K562 (cell line): Measurements from ENCODE around the gene PSD4. TPM values are rescaled to one million over a fixed set of nuclear protein-coding genes. Genes with fewer than 3 reads are reported as not detected.
A peak's percentile ranks its signal among the peaks of the same experiment; 100 is the strongest.

Experiments used
- ATAC-seq: fragments of 200-7000 bp; cut with Tn5 transposase; 3 replicates; pipeline ENCODE4 v1.9.1; 2020; ENCODE audit warnings: moderate library complexity
- BruUV-seq: library from RNA; stranded (reverse); fragments of 400-500 nt; replicated peaks from 2 replicates; lab custom pipeline; 2021; lab: Mats Ljungman, UMichigan
- CTCF ChIA-PET: fragments of 300-600 bp; formaldehyde crosslinking; extraction: SDS; loops from one replicate; lab custom pipeline; 2021; ENCODE audit warnings: low intra/inter-chr PET ratio; lab: Yijun Ruan, JAX
- POLR2A ChIA-PET: fragments of 300-600, 350-650 bp; sonication (Branson Sonifier 250); formaldehyde crosslinking; extraction: SDS; loops from one replicate; lab custom pipeline; 2021; ENCODE audit warnings: antibody characterized with exemption, inconsistent platforms; lab: Yijun Ruan, JAX
- DNase-seq, 4 experiments: peaks; one replicate each; pipeline versions ENCODE4 v3.0.0 to v3.0.0-alpha.2; 2011 to 2018; ENCODE audit warnings: low spot score in 3 of 4, mixed read lengths in 3 of 4; ENCODE audit errors: extremely low read depth in 1 of 4
- FAIRE-seq: peaks from 2 replicates; lab custom pipeline; 2011; peaks lifted over from hg19 to GRCh38; lab: Jason Lieb, UNC
- H2AFZ ChIP-seq: 2 replicates; pipeline ENCODE4 v1.6.0; 2011; ENCODE audit warnings: low read depth, low read length, control low read depth, inconsistent platforms
- H3K27ac ChIP-seq: fragments of 200-600 bp; 3 replicates; pipeline ENCODE4 v1.8.0; 2011; ENCODE audit warnings: low read depth, mild to moderate bottlenecking, control low read depth, inconsistent platforms, low read length, moderate library complexity, mixed read lengths; ENCODE audit errors: extremely low read depth
- H3K27me3 ChIP-seq, 2 experiments: fragments of 300-600 bp in 1 of 2; 2 replicates in 1 of 2; 3 replicates in 1 of 2; pipeline versions ENCODE4 v1.6.0 to v1.8.0; 2011; ENCODE audit warnings: inconsistent platforms in 2 of 2, low read length in 2 of 2, mild to moderate bottlenecking in 1 of 2, mixed read lengths in 1 of 2, moderate library complexity in 1 of 2; ENCODE audit not compliant: control insufficient read depth in 2 of 2, insufficient read depth in 2 of 2
- H3K36me3 ChIP-seq: fragments of 300-600 bp; 3 replicates; pipeline ENCODE4 v1.8.0; 2011; ENCODE audit warnings: mild to moderate bottlenecking, low read length, inconsistent platforms; ENCODE audit not compliant: control insufficient read depth, insufficient read depth
- H3K4me1 ChIP-seq, 2 experiments: fragments of 200-600 bp in 1 of 2; replicated peaks in 1 of 2; 2 replicates in 1 of 2; 3 replicates in 1 of 2; pipeline versions ENCODE4 v1.5.1 to v1.8.0; 2011; ENCODE audit warnings: inconsistent platforms in 2 of 2, low read length in 2 of 2, mild to moderate bottlenecking in 1 of 2, mixed read lengths in 1 of 2, moderate library complexity in 1 of 2; ENCODE audit not compliant: control insufficient read depth in 2 of 2, insufficient read depth in 2 of 2
- H3K4me2 ChIP-seq: 2 replicates; pipeline ENCODE4 v1.6.1; 2011; ENCODE audit warnings: low read length, control low read depth, inconsistent platforms, mixed read lengths; ENCODE audit not compliant: insufficient read depth
- H3K4me3 ChIP-seq: fragments of 200-600 bp; sonication (generic), shearing (Covaris generic); 2 replicates; pipeline ENCODE4 v1.5.1; 2016; ENCODE audit warnings: control low read depth, inconsistent platforms
- H3K79me2 ChIP-seq: fragments of 200-600 bp; 3 replicates; pipeline ENCODE4 v1.8.0; 2011; ENCODE audit warnings: low read length, inconsistent platforms; ENCODE audit not compliant: control insufficient read depth, insufficient read depth
- H3K9ac ChIP-seq, 2 experiments: 2 replicates each; pipeline versions ENCODE4 v1.6.0 to v1.6.1; 2011; ENCODE audit warnings: low read depth in 2 of 2, low read length in 2 of 2, control low read depth in 1 of 2, inconsistent platforms in 1 of 2, mild to moderate bottlenecking in 1 of 2, mixed read lengths in 1 of 2; ENCODE audit not compliant: insufficient read depth in 1 of 2
- H3K9me1 ChIP-seq: one replicate; pipeline ENCODE4 v1.6.0; 2011; ENCODE audit warnings: inconsistent platforms, mild to moderate bottlenecking, low read length, moderate library complexity; ENCODE audit not compliant: control insufficient read depth, insufficient read depth
- H3K9me3 ChIP-seq: replicated peaks from 2 replicates; pipeline ENCODE4 v1.5.1; 2011; ENCODE audit warnings: low read depth, low read length, inconsistent platforms; ENCODE audit not compliant: control insufficient read depth, insufficient read depth
- H4K20me1 ChIP-seq: replicated peaks from 2 replicates; pipeline ENCODE4 v1.6.1; 2011; ENCODE audit warnings: low read length, inconsistent platforms, mixed read lengths; ENCODE audit not compliant: control insufficient read depth, insufficient read depth
- CC2D1A ChIP-seq: fragments of 450-650 bp; IDR thresholded peaks from 2 replicates; pipeline ENCODE4 v1.6.1; 2017; ENCODE audit warnings: mild to moderate bottlenecking
- CTBP1 ChIP-seq: fragments of 450-650 bp; IDR thresholded peaks from 2 replicates; pipeline ENCODE4 v1.6.1; 2016; ENCODE audit warnings: borderline replicate concordance
- FOXK1 ChIP-seq: sonication (generic); formaldehyde crosslinking; IDR thresholded peaks from 2 replicates; pipeline ENCODE4 v1.8.0; 2022; ENCODE audit warnings: missing genetic modification reagents, mild to moderate bottlenecking, borderline replicate concordance
- MCM7 ChIP-seq, 2 experiments: fragments of 450-650 bp; IDR thresholded peaks; 2 replicates each; pipeline ENCODE4 v1.6.1; 2016 to 2018
- ZNF3 ChIP-seq: fragments of 250-450 bp; sonication (Bioruptor Pico); IDR thresholded peaks from 2 replicates; pipeline ENCODE4 v1.5.0; 2021; ENCODE audit warnings: mild to moderate bottlenecking, moderate library complexity
- WGBS: fragments of 100-300 bp; shearing (Covaris generic); methylation state at CpG from one replicate; pipeline ENCODE4 v1.1.6; 2016; ENCODE audit warnings: low coverage, mixed read lengths; ENCODE audit not compliant: insufficient coverage; ENCODE audit errors: missing lambda C conversion rate; 5-methylcytosine and 5-hydroxymethylcytosine counted together
- in situ Hi-C: fragments of 300-500 bp; cut with MboI; formaldehyde crosslinking; loops from 4 replicates; pipeline ENCODE4 v1.15.0; 2018; ENCODE audit warnings: inconsistent platforms, mixed read lengths
- intact Hi-C: fragments of 100-400 bp; cut with micrococcal nuclease; formaldehyde crosslinking; loops from 2 replicates; pipeline ENCODE4 v1.14.2; 2022
- polyA plus RNA-seq, 8 experiments: library from polyadenylated mRNA; depleted of rRNA in 4 of 8; stranded (reverse) in 5 of 8; unstranded in 3 of 8; fragments of >200 nt; fragmentation: Nextera tagmentation in 2 of 8; fragmentation: Illumina TruSeq in 1 of 8; extraction: Ambion mirVana in 2 of 8; extraction: Trizol in 1 of 8; gene quantifications; 2 replicates each; pipeline versions ENCODE4 v1.2.1 to v1.2.3, GENCODE V29; 2011 to 2014; ENCODE audit warnings: inconsistent platforms in 1 of 8, missing spikeins in 1 of 8
- total RNA-seq, 7 experiments: library from RNA; depleted of rRNA in 6 of 7; stranded (reverse); fragments of >200 nt in 6 of 7; fragmentation: Illumina TruSeq in 2 of 7; extraction: Trizol in 2 of 7; gene quantifications; 2 replicates each; pipeline versions ENCODE4 v1.2.1 to v1.2.3, GENCODE V29; 2011 to 2021; ENCODE audit warnings: low replicate concordance in 1 of 7
- TF ChIP-seq, protein P1 (sequence below), 2 experiments: fragments of 450-650 bp; IDR thresholded peaks; 2 replicates each; pipeline ENCODE4 v1.6.1; 2016; ENCODE audit warnings: mild to moderate bottlenecking in 2 of 2, borderline replicate concordance in 1 of 2, low read depth in 1 of 2, moderate library complexity in 1 of 2
- TF ChIP-seq, protein P2 (sequence below): fragments of 450-650 bp; formaldehyde crosslinking; IDR thresholded peaks from 2 replicates; pipeline ENCODE4 v1.4.0; 2020; ENCODE audit warnings: mild to moderate bottlenecking
- TF ChIP-seq, protein P3 (sequence below): fragments of 450-650 bp; formaldehyde crosslinking; IDR thresholded peaks from 2 replicates; pipeline ENCODE4 v1.4.0; 2022; ENCODE audit warnings: mild to moderate bottlenecking, moderate library complexity
- TF ChIP-seq, protein P4 (sequence below): IDR thresholded peaks from 3 replicates; pipeline ENCODE4 v1.6.1; 2011; ENCODE audit warnings: borderline replicate concordance, mild to moderate bottlenecking; ENCODE audit not compliant: insufficient read length, insufficient read depth

Gene PSD4
- total and polyA plus RNA-seq, 9 of the 15 experiments (the other 6 are each of a cell fraction or from before 2014, with no cell fraction given): 0.46 to 54.0 (median 20.8) TPM

GRCh38 chr2:113217455-113218282 lies 43.9 kb downstream of the PSD4 start:
- in situ Hi-C loops (no loop called here), intact Hi-C loops (no loop called here)
- Histone ChIP-seq H3K4me3 (no peak overlapping the region), H3K9me3 (no peaks in the 10 kb centered on the region), H3K36me3 (no peaks in the 10 kb centered on the region), H3K4me1 (peaks cover 10% of the 10 kb centered on the region in 2 experiments; a peak in 4 of 5 replicates), H3K27me3 (0 out of 5 replicates have a peak, but pooled peaks cover 0 to 4% of the 10 kb centered on the region in 2 experiments), H3K9ac (0 out of 4 replicates have a peak overlapping the region, but pooled peaks of 1 of the 2 experiments have one; percentile 41), H3K79me2 (no peaks in the 10 kb centered on the region), H3K27ac (no peak overlapping the region), H2AFZ (no peak overlapping the region), H4K20me1 (no peaks in the 10 kb centered on the region), H3K9me1 (no peaks in the 10 kb centered on the region), H3K4me2 (no peak overlapping the region)
- WGBS: 59% methylated on average over 13 of the region's 15 CpGs
- DNase-seq (no peak), ATAC-seq (no peak), FAIRE-seq (no peak)
- ChIA-PET POLR2A (no interaction called here), CTCF (no interaction called here)
- no TSS peak for BruUV-seq
- TF ChIP-seq CC2D1A (no peak), CTBP1 (no peak), ZNF3 (no peak), MCM7 (IDR thresholded peaks at IDR 0.05) (no peak), FOXK1 (CRISPR knock-in tag) (no peak)
- TF ChIP-seq, protein P1, sequence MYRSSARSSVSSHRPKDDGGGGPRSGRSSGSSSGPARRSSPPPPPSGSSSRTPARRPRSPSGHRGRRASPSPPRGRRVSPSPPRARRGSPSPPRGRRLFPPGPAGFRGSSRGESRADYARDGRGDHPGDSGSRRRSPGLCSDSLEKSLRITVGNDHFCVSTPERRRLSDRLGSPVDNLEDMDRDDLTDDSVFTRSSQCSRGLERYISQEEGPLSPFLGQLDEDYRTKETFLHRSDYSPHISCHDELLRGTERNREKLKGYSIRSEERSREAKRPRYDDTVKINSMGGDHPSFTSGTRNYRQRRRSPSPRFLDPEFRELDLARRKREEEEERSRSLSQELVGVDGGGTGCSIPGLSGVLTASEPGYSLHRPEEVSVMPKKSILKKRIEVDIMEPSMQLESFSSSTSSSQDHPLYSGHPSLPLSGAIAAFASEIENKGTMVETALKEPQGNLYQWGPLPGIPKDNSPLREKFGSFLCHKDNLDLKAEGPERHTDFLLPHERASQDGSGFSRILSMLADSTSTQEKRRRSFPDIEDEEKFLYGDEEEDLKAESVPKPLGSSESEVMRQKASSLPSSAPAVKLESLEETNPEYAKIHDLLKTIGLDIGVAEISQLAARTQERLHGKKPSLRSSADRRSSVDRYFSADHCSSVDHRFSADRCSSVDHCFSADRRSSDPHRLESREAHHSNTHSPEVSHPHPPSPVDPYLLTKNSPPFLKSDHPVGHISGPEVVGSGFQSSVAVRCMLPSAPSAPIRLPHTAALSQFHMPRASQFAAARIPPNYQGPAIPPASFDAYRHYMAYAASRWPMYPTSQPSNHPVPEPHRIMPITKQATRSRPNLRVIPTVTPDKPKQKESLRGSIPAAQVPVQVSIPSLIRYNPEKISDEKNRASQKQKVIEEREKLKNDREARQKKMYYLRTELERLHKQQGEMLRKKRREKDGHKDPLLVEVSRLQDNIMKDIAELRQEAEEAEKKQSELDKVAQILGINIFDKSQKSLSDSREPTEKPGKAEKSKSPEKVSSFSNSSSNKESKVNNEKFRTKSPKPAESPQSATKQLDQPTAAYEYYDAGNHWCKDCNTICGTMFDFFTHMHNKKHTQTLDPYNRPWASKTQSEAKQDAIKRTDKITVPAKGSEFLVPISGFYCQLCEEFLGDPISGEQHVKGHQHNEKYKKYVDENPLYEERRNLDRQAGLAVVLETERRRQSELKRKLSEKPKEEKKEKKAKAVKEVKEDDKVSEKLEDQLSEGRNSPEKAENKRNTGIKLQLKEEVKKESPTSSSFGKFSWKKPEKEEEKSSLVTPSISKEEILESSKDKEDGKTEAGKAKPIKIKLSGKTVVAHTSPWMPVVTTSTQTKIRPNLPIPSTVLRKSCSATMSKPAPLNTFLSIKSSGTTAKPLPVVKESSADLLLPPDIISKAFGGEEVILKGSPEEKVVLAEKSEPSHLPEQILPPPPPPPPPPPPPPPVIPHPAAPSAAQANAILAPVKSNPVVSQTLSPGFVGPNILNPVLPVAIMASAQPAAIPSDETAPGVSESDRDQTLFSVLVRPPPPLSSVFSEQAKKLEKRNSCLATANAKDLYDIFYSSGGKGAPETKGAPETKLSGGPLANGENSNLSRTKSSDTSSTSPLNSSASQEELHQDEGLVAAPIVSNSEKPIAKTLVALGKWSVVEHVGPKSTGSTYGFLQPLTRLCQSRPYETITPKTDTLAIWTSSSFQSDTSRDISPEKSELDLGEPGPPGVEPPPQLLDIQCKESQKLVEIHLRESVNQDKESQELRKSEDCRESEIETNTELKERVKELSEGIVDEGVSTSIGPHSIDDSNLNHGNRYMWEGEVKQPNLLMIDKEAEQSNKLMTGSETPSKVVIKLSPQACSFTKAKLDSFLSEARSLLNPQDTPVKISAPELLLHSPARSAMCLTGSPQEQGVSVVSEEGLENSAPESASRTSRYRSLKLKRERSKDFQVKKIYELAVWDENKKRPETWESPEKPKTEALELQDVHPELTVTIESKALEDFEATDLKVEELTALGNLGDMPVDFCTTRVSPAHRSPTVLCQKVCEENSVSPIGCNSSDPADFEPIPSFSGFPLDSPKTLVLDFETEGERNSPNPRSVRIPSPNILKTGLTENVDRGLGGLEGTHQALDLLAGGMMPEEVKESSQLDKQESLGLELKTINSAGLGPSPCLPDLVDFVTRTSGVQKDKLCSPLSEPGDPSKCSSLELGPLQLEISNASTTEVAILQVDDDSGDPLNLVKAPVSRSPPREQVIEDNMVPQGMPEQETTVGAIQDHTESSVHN (IDR thresholded peaks at IDR 0.05; ENCODE audit: borderline replicate concordance in 1 of 2, low read depth in 1 of 2): no peak
- TF ChIP-seq, protein P2, sequence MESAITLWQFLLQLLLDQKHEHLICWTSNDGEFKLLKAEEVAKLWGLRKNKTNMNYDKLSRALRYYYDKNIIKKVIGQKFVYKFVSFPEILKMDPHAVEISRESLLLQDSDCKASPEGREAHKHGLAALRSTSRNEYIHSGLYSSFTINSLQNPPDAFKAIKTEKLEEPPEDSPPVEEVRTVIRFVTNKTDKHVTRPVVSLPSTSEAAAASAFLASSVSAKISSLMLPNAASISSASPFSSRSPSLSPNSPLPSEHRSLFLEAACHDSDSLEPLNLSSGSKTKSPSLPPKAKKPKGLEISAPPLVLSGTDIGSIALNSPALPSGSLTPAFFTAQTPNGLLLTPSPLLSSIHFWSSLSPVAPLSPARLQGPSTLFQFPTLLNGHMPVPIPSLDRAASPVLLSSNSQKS (CRISPR knock-in tag): no peak
- TF ChIP-seq, protein P3, sequence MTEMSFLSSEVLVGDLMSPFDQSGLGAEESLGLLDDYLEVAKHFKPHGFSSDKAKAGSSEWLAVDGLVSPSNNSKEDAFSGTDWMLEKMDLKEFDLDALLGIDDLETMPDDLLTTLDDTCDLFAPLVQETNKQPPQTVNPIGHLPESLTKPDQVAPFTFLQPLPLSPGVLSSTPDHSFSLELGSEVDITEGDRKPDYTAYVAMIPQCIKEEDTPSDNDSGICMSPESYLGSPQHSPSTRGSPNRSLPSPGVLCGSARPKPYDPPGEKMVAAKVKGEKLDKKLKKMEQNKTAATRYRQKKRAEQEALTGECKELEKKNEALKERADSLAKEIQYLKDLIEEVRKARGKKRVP (CRISPR knock-in tag): no peak
- TF ChIP-seq, protein P4, sequence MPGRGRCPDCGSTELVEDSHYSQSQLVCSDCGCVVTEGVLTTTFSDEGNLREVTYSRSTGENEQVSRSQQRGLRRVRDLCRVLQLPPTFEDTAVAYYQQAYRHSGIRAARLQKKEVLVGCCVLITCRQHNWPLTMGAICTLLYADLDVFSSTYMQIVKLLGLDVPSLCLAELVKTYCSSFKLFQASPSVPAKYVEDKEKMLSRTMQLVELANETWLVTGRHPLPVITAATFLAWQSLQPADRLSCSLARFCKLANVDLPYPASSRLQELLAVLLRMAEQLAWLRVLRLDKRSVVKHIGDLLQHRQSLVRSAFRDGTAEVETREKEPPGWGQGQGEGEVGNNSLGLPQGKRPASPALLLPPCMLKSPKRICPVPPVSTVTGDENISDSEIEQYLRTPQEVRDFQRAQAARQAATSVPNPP: no peak
